Measurements from ENCODE around the gene NPDC1.
"Not testable (repeated sequence)": the region's sequence is repeated elsewhere in the genome, so short reads cannot be mapped to it uniquely, and the experiment has no call there.

NPDC1 gene

DNA sequence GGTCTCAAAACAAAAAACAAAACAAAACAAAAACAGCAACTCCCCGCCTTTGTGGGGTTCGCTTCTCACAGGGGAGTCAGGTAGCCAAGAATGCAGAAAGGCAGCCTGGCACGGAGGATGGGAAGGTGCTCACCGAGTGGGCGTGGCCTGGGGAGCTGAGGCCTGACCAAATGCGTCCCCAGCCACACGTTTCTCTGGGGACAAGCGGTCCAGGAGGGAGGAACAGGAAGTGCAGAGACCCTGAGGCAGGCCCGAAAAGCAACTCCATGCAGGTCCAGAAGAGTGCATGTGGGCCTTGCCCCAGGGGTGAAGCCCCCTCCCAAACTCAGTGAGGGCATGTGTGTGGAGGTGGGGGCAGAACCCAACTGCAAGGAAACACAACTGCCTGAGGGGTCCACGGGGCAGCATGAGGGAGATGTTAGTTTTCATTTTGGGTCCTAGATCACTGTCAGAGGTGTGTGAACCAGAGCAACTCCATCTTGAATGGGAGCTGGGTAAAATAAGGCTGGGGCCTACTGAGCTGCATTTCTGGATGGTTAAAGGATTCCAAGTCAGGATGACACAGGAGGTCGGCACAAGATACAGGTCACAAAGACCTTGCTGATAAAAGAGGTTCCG, 28.8 kb upstream of the NPDC1 start:
- no peak for DNase-seq

DNA sequence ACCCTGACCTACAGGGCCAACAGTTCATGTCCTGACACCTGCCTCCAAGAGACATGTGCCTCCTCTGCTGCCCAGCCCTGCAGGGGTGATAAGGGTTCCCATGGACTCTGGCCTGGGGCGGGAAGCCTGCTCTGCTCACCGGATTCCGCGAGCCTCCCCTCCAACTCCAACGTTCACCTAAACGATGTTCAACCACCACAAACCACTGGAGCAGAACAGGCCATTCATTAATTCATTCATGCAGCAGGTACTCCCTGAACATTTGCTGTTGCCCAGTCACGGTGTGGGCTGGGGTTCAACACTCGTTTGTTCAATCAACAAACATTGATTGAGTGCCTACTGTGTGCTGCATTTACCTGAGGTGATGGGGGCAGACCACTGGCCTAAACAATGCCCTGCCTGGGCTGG, 28.0 kb upstream of the NPDC1 start:
- DNase-seq: no peak

DNA sequence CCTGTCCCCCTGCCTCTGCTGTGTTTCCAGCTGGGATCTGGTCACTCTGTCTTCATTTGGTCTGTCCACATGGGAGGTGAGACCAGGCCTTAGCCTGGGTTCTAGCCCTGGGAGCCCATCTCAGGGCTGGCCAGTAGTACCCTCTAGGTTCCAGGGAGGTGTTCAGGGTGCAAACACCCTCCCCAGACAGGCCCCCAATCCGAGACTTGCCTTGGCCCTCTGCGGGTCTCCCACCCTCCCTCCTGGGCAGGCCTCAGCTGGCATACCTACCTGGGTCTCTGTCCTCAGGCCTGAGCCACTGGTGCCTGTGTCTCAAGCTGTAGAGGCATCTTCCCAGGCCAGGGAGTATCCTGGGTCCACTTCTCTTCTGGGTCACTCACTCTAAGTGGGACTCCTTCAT, 25.3 kb upstream of the NPDC1 start:
- DNase-seq: no peak

DNA sequence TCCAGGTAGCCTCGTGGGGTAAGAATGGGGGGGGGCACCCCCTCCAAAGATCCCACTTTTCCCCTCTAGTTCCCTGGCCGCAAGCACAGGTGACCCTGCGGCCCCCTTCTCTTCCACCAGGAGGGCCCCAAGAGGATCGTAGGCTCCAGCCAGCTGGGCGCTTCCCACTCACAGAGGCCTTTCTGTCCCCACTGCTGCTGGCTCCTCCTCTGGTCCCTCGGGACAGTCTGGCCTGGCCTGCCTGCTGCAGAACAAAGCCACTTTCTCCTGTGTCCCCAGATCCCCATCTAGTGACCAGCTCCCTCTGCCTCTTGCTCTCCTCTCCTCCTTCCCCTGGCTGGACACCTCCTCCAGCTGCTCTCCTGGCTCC, 24.9 kb upstream of the NPDC1 start:
- peak; percentile 12 for DNase-seq

DNA sequence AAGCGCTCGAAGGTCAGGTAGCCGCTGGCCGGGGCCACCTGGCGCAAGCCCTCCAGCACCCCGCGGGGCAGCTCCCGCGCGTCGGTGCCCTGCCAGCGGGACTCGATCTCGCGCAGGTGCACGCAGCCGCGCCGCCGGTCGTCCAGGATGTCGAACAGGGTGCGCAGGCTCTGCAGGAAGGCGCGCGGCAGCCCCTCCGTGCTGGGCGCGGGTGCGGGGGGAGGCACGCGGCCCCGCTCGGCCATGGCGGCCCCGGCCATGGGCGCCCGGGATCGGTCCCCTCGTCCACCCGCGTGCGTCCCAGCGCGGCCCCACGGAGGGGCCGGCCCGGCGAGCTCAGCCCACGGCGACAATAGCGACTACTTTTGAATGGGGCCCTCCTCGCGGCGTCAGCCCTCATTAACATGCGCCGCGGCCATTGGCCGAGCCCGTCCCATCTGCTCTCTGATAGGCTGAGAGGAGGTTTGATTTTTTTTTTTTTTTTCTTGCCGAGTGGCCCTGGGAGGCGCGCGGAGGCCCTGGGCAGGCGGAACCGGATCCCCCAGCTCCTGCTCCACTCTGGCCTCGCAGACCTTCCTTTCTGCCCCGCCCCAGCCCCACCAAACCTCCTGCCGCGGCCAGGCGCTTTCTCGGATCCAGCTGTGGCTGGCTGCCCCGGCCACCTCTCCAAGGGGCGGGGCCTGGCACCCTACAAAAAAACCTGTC, 24.4 kb upstream of the NPDC1 start, which contains the start of gene SAPCD2:
Gene SAPCD2, minus strand, starts transcription at position 357 of the 705 bp plus-strand sequence. Its CDS starts 97 bp downstream, at position 260.
- DNase-seq: peak; percentile 92

DNA sequence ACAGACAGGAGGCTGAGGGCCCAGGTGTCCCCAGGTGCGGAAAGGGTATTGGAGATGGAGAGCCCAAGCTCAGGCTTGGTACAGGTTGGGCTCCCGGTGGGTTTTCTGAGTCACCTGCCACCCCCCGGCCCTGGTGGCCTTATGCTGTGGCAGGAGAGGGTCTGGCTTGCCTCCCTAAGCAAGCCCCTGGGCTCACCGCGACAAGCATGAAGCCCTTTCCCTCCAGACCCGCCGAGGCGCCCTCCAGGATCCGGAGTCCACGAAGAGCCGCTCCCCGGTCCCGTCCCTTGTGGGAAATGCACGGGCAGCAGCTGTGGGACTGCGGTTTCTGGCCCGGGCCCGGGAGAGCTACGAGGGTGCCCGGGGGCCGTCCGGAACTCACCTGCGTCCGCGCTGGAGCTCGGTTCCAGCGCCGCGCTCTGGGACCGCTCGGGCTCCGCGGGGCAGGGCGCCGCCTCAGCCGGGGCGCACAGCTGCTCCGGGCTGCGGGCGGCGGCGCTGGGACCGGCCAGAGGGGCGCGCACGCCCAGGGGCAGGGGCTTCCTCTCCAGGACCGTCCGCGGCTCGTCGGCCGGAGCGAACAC, 23.6 kb upstream of the NPDC1 start:
- DNase-seq: no peak

DNA sequence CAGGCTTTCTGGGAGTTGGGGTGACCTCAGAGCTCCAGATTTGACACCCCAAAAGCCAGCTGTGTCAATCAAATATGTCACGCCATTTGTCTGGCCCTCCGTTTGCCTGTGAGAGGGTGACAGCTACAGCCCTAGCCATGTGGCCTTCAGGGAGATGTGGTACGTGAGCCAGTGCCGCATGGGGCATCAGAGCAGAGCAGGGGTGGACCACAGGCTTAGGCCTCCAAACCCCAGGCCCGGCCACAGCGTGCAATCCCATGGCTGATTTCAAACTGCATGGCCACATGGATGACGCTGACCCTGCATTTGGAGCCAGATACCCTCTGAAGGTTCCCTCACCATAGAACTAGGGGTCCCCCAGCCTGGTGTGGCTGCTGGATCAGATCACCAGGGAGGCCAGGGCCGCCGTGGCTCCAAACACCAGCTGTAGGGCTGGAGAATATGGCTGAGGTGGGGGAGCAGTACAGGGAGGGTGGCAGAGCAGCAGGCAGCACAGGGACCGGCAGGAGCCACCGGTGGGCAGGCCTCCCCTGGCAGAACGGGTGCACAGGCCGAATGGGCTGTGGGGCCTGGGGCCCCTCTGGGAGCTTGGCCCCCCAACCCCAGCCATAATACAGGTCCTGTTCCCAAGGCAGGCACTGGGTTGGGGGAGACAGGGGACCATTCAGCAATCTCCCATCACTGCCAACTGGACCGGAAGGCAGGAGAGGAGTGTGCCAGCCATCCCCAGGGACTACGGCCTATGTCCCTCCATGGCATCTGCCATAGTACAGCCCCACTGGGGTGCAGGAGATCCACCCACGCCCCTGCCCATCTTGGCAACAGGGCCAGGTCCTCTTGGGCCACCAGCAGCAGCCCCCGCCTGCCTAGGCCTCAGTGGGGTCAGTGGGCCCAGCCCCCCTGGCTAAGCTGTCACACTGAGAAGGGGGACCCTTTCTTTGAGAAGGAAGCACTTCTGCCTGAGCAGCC, 22.8 kb upstream of the NPDC1 start:
- DNase-seq: no peak

DNA sequence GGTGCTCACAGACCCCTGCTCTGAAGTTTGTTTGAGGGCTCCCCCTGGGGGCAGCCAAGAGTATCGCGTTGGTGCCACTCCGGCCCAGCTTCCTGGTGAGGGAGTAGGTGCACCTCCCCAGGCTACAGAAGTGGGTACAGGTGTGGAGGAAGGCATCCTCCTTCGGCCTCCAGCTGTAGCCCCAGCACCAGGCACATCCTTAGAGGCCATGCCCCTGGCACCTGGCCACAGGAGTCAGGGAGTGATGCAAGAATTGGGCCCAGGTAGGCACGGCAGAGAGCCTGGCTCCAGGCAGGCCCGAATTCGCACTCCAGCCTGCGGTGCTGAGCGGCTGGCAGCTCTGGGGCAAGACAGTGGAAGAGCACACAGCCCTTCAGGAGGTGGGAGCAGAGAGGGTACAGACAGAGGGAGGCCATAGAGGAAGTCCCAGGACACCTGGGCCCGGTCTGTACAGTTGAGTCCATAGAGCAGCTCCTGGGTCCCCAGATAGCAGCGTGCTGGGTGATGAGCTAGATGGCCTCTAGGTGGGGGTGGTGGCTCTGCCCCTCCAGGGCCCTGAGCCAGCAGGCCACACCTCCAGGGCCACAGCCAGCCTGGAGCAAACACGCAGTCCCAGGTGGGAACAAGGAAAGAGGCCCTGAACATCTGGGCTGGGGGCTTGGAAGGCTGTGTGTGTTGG, 22.0 kb upstream of the NPDC1 start:
- peak; percentile 75 for DNase-seq

DNA sequence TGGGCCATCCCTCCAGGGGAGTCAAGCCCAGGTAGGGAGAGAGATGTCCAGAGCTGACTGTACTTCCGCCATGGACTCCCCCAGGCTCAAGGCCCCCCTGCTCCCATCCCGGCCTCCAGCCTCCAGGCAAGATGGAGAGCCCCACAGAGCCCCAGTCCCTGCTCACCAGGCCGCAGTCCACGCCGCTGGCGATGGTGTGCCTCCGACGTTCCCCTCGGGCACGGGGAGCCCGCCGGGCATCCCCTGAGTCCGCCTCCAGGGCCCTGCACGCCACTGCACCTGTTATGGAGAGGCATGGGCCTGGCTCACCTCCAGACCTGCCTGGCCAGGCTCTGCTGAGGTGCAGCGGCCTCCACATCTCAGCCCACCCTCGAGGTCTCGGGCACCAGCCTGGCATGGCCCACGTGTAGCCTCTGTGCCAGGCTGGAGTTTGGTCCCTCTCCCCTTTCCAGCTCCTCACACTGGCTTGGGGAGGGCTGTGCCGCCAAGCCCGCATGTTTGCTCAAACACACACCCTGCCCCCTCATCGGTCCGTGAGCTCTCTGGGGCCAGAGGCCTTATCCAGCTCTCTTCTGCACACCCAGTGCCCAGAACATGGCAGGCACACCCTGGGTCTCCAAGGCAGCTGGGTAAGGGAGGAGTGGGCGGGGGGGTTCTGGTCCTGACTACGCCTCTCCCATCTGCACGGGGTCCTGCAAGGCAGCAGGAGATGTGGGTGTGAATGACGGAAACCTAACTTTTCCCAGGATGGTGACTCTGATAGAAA, 20.3 kb upstream of the NPDC1 start:
- DNase-seq: no peak

DNA sequence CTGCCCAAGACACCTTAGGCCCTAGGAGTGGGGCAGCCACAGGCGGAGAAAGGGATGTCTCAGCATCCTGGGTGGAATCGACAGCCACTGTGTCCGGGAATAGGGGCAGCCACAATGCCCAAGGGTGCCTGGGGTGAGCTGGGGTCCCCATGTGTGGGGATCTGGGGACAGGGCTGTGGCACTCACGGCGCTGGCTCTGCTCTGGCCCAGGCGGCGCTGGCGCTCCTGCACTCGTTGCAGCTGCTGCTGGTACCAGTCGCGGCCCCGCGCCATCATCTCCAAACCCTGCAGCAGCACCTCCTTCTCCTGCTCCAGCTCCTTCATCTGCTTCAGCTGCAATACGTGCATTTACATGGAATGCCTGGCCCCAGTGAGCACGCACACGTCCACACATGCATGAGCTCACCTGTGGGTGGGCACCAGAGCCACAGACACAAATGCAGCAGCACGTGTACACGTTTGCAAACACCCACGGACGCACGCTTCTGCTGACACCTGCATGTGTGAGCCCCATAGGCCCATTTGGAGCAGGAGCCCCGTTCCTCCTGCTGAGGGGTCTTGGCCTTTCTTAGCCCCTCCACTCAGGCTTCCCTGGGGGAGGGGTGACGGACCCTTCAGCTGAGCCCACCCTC, 19.5 kb upstream of the NPDC1 start:
- no peak for DNase-seq

DNA sequence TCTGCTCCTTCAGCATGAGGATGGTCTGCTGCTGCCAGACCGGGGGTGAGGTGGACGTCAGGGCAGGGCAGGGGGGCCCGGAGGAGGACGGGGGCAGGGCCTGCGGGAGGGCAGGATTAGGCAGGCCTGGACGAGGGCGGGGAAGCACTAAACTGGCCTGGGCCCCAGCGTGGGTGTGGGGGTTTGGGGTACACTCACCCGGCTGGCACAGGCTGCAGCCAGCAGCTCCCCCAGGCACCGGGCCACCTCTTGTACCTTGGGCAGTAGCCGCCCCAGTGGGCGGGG, 18.8 kb upstream of the NPDC1 start:
- DNase-seq: no peak

DNA sequence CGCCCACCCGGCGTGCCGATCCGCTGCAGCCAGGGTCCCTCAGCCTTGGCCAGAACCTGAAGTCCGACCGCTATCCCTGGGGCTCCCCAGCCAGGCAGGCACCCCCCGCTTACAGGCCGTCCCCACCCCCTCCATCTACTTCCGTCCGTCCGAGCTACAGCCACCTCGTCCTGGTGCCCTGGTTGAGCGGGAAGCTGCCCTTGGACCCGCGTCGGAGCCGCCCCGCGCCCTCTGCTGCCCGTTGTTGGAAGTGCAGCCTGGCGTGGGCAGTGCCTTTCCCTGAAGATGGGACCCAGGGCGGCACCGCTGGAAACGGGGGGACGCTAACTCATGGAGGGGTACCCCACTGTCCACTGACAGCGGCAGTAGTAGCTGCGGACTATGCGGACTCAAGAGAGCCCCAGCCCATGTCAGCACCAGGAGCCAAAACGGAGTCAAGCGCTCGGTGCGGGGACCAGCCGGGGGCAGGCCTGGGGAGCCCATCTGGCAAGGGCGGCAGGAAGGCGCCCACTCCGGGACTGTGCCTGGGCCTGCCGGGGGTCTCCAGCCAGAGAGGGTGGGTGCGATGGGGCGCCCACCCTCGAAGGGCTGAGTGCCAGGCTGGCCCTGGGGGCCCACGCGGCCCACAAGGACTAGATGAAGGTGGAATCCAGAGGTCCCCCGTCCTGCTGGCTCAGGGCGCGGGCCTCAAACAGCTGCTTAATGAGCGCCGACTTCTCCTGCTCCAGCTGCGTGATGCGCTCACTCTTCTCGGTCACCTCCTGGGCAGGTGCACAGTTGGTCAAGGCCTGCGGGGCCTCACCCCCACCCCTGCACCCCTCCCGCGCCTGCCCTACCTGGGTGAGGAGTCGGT, 18.3 kb upstream of the NPDC1 start:
- DNase-seq: no peak

DNA sequence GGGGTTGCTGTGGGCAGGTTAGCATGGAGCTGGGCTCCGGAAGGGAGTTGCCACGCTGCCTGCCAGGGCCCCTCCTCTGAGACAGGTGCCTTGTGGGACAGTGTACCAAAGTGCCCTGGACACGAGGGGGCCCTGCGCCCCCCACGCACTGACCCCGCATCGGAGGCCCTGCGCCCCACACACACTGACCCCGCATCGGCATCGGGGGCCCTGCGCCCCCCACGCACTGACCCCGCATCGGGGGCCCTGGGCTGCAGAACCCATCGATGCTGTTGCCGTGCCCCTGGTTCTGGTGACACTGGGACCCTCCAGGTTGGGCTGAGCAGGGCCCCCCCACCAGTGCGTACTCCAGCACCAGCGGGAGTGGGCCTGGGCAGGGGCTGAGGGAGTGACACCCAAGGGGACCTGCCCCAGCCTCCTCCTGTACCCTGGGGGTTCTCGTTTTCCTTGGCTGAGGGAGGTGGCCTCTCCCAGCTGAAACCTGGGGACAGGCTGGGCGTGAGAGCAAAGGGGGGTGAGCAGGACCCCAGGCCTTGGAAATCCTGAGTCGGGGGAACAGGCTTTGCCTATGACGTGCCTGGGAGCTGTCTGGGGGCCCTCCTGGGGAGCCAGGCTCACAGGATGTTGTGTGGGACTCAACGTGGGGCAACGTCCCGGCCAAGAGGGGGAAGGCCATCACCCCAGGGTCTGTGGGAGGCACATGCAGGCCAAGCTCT, 17.5 kb upstream of the NPDC1 start:
- DNase-seq: no peak

DNA sequence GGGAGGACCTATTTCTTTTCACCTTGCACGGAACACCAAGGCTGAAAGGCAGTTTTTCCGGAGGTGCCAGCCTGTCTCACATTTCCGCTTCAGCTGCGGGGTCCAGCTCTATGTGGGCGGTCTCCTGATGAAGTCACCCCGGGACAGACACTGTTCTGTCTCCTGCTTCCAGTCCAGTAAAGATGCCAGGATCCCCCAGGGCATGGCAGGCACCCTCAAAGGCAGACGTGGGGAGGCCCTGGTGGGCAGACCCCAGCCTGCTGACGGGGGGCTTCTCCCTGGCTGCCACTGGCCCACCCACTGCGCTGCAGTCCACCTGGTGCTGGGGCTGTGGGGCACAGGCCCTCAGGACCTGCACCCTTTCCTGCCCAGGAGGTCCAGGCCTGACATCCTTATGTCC, 16.8 kb upstream of the NPDC1 start:
- not testable (repeated sequence) for DNase-seq

DNA sequence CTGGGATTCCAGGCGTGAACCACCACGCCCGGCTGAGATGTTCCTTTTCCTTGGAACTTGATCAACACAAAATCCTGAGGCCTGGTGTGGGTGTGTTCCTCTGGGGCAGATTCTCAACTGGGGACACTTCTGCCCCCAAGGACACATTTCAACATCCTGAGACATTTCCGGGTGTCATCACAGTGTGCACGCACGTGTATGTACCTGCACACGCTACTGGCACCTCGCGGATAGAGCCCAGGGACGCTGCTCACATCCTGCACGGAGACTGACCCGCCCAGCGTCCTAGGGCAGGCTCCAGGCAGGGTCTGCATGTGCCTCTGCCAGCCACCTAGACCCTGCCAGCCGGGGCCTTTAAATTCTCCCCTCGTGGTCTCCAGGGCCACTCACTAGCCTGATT, 16.4 kb upstream of the NPDC1 start:
- DNase-seq: no peak

DNA sequence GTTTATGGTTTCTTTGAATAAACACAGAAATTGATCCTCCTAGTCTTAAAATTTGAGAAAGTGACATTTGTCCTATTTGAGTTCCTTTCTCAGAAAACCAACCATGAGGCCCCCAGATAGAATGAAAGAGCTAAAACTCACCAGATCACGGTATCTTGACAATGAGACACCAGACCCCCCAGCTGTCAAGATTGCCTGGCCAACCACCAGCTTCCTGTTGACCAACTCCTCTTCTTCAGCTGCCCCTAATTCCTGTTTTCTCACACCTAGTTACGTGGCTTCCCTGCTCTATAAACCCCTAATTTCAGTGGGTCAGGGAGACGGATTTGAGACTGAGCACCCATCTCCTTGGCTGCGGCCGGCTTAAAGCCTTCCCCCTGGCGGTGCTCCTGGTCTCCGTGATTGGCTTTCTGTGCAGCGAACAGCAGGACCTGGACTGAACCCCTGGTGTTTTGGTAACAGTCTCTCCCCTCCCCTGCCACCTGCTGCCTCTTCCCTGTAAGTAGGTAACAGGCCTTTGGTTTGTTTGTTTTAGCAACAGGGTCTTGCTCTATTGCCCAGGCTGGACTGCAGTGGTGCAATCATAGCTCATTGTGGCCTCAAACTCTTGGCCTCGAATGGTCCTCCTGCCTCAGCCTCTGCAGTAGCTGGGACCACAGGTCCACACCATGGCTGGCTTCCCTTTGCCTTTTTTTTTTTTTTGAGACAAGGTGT, 12.7 kb upstream of the NPDC1 start:
- no peak for DNase-seq

DNA sequence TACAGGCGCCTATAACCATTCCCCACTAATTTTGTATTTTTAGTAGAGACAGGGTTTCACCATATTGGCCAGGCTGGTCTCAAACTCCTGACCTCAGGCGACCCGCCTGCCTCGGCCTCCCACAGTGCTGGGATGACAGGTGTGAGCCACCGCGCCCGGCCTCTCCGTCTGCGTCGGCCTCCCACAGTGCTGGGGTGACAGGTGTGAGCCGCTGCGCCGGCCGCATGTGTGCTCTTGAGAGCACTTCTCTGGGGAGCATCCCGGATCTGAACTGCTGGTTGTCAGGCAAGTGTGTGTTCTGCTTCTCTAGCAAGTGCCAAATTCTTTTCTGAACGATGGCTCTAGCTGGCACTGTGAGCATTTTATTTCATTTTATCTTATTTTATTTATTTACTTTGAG, 11.6 kb upstream of the NPDC1 start:
- no peak for DNase-seq

DNA sequence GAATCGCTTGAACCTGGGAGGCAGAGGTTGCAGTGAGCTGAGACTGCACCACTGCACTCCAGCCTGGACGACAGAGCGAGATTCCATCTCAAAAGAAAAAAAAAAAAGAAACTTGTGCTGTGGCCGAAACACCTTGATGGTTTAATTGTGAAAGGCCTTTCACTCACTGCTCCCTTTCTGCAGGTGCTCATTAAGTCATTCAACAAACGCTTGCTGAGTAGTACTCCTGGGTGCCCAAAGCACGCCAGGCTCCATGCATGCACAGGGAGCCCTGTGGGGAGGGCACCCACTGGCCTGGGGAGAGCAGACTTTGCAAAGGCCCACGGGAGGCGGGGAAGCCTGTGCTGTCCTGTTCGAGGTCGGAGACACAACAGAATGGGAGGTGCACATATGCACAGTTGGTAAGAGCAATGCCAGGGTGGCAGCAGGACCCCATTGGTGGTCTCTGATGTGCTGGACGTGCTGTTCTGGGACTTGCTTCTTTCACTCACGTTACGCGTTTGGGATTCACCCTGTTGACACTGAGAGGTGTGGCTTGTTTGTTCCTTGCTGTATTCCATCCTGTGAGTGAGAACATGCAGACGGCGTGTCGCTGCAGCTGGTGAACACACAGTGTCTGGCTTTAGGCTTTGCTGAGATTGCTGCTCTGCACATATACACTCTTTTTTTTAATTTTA, 10.9 kb upstream of the NPDC1 start:
- DNase-seq: no peak

All from MV-4-11 (cell line).